HG03108 (cell line): ENCODE results near the gene LDLR.
"Not testable (repeated sequence)": the region's sequence is repeated elsewhere in the genome, so short reads cannot be mapped to it uniquely, and the experiment has no call there.

Experiments used
- ATAC-seq: cut with Tn5 transposase; IDR thresholded peaks from one replicate; pipeline ENCODE4 v1.9.1; 2021; ENCODE audit warnings: moderate library complexity; ENCODE audit not compliant: unreplicated experiment

LDLR gene

GRCh38 chr19:11138601-11139300 is 49.5 kb downstream of the LDLR start:
- no peak for ATAC-seq

GRCh38 chr19:11140023-11140538 is 50.8 kb downstream of the LDLR start:
- not testable (repeated sequence) for ATAC-seq

- ATAC-seq: no peak
Measured at GRCh38 chr19:11140896-11141295, 51.6 kb downstream of the LDLR start.

- no peak for ATAC-seq
Measured at GRCh38 chr19:11141937-11142527, 52.8 kb downstream of the LDLR start.

GRCh38 chr19:11142528-11143171 is 53.4 kb downstream of the LDLR start:
- ATAC-seq: no peak

- no peak for ATAC-seq
Measured at GRCh38 chr19:11145536-11145924, 56.3 kb downstream of the LDLR start.

GRCh38 chr19:11148001-11148400 is 58.7 kb downstream of the LDLR start:
- ATAC-seq: no peak

- ATAC-seq: no peak
Measured at GRCh38 chr19:11151181-11151580, 61.9 kb downstream of the LDLR start.

GRCh38 chr19:11152318-11153062 is 63.2 kb downstream of the LDLR start:
- no peak for ATAC-seq

- no peak for ATAC-seq
Measured at GRCh38 chr19:11154683-11155047, 65.4 kb downstream of the LDLR start.

- peak; percentile 98 for ATAC-seq
Measured at GRCh38 chr19:11155373-11156120, 66.3 kb downstream of the LDLR start, which contains the start of gene SPC24. Gene SPC24, minus strand, starts transcription at chr19:11155782. Its CDS starts 6 bp downstream, at chr19:11155776.

- ATAC-seq: no peak
Measured at GRCh38 chr19:11159598-11160439, 70.6 kb downstream of the LDLR start.

GRCh38 chr19:11160440-11160768 is 71.1 kb downstream of the LDLR start:
- not testable (repeated sequence) for ATAC-seq

- ATAC-seq: no peak
Measured at GRCh38 chr19:11164296-11164695, 75.0 kb downstream of the LDLR start.

GRCh38 chr19:11164879-11165406 is 75.7 kb downstream of the LDLR start:
- ATAC-seq: no peak

GRCh38 chr19:11165486-11166030 is 76.3 kb downstream of the LDLR start:
- ATAC-seq: no peak

- no peak for ATAC-seq
Measured at GRCh38 chr19:11166281-11167142, 77.2 kb downstream of the LDLR start.

GRCh38 chr19:11168568-11168967 is 79.3 kb downstream of the LDLR start:
- no peak for ATAC-seq
